HG03469 (cell line): Measurements from ENCODE around the gene CD47.
A peak's percentile ranks its signal among the peaks of the same experiment; 100 is the strongest.

Experiments
- ATAC-seq: cut with Tn5 transposase; IDR thresholded peaks from one replicate; pipeline ENCODE4 v1.9.1; 2021; ENCODE audit warnings: mild to moderate bottlenecking, moderate library complexity, moderate number of reproducible peaks; ENCODE audit not compliant: unreplicated experiment

Gene CD47

DNA sequence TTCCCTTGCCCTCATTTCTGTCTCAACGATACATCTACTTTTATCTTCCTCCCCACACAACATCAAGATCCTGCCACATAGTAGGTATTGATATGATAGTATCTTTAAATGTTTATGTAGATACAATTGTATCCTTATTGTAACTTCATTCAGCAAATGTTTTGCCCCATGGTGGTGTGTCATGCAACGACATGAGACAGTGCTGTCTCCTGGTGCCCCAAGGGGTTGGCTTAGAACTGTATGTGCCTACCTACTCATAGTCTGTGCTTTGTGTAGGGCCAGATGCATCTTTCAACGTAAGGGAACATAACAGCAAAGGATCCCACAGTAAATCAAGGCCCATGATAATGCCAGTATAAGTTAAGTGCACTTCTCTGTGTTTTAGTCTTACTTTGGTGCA lies 2.8 kb upstream of the CD47 start:
- ATAC-seq, result no peak

DNA sequence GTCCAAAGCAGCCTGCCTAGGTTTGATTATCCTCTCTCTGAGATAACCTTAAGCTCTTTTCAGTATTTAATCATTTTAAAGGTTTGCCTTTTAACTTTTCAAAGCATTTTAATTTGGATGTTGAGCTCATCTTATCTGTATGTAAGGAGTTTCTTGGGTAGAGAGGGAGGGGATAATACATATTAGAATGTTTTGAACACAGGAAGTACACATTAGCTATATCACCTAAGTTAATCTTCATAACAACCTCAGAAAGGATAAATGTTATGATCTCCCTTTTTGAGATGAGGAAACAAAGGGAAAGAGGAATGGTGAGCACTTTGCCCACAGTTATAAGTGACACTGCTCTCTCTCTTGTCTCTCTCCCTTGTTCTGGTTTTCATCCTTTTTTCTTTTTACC lies 2.2 kb upstream of the CD47 start:
- no peak for ATAC-seq

DNA sequence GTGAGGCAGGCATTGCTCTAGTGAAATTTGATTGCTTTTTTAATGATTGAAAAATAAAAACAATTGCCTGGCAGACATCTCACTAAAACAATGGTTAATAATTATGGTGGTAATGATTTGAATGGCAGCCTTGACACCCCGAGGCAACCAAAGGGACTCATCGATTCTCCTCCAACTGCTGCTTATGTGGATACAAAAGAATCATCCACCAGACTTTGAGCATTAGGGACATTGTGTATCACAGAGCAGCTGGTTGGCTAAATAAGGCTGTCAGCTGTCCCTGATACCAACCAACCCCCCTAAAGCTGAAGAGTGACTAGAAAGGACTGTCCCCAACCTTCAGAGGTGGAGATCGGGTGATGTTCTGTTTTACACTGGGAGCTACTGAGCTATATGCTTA lies 1.7 kb upstream of the CD47 start:
- no peak for ATAC-seq

DNA sequence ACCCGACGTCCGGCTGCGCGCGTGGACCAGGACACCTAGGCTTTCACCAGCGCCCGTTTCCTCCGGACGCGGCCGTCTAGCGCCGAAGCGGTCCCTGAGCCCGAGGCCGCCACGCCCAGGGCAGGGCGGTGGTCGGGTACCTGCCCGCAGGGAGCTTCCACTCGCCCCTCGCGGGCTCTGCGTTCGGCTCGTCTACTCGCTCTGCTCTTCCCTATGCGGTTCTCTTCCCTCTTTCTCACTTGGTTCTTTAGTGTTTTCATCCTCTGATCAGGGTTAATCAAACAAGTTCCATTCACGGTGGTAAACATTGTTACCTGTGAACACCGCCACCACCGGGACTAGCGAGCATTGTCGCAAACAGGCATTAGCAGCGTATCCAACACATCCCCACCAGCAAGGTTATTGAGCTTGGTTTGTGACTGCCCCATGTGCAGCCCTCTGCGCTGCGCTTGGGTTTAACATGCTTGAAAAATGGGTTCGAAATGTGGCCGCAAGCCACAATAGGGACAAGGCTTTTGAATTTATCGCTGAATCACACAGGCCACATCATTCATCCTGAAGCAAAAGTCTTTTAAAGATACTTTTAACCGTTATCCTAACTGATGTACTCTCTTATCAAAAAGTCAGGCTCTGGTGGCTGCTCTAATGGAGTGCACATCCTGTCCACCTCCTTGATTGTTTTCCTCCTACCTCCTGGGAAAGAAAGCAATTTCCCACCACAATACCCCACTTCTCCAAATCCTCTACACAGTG lies 843 bp upstream of the CD47 start:
- ATAC-seq, result no peak

DNA sequence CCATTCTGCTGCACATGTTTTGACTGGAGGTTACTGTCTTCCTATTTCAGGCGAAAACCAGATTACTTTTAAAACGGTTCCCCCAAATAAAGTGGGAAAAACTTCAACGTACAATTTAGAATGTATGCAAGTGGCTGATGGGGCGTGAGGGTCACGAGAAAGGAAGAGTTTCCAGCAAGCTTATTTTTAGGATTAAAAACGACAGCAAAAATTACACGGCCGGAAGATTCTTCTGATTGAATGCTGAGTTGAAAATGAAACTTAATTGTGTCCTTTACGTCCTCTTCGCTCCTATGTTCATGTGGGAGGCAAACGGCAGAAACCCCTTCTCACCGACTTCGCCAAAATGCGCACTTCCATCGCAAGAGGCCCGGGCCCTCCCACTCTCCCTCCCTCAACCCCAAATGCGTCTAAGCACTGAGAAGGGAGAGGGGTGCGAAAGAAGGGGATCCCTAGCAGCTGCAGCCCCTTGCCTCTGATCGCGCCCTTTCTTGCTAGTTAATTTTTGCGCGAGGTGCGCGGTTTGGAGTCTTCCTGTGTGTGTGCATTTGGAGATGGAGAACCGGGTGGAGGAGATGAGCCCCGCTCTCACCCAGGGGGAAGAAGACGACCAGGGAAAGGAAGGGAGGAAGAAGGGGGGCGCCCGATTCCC lies 656 bp downstream of the CD47 start:
- ATAC-seq, result peak; percentile 7

DNA sequence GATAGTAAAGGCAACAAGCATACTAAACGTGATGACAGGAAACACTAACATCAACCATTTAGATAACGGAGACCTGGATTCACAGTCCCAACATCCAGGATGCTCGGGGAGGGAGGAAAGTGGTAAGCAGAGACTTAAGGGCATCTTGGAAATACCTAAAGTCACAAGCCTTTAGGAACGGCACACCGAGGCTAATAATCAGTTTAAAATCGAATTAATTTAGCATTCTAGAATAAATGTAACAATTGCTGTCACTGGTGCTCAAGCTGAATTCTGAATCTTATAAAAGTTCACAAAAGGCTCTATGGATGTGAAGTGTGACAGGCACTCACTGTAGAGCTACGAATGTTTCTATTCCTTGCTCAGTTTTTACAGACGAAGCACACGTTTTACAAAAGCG lies 1.3 kb downstream of the CD47 start:
- no peak for ATAC-seq

DNA sequence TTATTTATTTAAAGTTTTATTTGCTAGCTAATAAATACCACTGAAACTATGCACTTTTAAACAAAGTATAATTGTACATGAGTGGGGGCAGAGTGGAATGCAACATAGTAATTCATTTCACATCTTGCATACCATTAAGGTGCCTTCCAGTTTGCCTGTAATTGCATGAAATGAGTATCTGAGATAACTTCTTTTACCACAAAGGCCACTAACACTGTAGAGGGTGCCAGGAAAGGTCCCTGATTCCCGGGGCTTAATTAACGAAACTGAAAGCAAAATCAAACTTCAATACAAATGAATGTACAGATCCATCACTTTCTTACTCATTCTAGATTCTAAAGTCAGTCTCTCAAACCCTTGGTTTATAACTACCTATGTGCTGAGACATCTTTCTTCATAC lies 2.1 kb downstream of the CD47 start:
- peak; percentile 48 for ATAC-seq

DNA sequence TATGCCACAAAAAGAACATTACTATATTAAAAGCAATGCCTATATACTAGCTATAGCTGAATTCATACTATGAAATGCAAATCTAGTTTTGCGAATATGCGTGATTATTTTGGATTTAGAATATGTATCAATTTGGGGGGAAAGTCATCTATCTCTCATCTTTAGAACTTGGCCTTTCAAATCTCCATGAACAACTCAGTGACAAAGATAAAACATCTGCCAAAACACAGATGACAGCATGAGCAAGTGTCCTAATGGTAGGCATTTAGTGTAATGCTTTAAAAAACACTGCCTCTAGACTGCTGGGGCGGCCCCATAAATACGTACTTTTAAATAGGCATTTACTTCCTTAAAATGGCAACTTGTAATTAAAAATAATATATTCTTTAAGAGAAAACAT lies 2.7 kb downstream of the CD47 start:
- ATAC-seq, result no peak

DNA sequence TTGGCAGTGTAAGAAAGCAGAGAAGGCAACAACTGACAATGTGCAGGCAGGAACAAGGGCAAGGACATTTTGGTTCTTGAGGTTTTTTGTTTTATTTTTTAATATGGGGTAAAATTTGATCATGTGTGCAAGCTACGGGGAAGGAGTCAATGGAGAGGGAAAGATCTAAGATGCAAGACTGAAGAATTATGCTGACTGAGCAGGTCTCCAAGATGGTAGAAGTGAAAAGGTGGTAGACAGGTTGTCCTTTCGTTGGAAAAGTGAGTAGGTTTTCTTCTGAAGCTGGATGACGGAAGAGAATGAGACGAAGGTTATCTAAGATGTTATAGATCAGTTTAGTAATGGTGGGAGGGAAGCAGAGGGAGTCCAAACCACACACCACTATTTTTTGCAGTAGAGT lies 4.2 kb downstream of the CD47 start:
- ATAC-seq, result no peak

DNA sequence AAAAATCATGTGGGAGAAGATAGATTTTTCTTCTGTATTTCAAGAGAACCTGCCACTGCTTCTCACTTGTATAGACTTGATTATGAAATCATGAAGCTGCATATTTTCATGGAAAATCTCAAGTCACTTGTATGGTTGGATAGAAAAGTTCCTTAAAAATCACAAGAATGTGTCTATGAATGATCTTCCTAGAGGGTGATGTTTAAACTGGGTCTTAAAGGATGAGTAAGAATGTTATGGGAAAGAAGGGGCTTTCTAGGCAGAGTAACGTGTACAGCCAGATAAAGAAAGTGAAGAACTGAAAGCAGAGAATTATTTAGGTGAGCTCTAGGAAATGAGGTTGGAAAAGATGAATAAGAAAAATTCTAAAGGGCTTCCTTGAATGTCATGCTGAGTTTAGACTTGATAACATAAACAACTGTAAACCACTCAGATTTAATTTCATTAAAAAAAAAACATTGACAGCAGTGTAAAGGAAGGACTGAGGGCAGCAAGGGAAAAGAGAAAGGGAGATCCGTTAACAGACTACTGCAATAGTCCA lies 5.0 kb downstream of the CD47 start:
- no peak for ATAC-seq

DNA sequence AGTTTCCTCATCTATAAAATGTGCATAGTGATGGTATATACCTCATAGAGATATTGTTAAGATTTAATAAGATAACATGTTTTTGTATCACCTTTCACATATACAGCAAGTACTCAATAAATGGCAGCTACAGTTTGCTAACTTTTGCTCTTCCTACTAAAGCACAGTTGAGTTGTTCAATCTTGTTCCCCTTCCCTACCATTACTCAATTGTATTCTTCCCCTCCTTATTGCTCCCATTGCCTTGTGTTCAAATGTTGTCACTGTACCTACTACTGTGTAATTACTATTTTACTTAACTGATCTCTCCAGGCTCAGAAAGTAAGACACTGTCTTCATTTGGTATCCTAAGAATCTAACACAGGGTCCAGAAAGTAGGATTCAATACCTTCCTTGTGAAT lies 5.5 kb downstream of the CD47 start:
- ATAC-seq, result no peak

DNA sequence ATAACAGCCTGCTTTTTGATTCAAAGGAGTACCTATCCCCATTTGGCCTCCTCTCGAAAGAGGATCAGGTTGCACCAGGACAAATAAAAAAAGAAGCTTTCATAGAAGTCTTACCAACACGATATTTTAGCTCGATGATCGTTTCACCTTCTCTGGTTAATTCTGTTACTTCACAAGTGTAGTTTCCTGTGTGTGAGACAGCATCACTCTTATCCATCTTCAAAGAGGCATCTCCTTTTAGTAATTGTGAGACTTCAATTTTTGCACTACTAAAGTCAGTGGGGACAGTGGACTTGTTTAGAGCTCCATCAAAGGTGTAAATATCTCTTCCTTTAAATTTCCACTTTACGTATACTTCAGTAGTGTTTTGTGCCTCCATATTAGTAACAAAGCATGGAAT lies 11.0 kb downstream of the CD47 start:
- ATAC-seq, result no peak

DNA sequence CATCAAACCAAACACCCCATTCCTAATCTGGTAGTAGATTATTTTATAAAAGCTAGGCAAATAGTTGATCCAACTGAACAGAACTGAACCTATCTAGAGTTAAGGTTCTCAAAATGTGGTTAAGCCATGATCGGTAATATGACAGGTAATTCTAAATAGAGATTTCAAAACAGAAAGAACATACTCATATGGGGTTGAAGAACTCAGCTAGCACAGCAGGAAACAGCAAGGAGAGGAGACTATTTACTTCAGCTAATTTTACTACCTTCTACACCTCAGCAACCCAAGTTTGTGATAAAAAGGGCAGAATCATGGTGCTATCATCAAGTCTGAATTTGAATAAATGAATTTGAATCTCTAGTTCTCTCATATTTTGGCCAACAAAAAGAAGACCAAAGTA lies 11.8 kb downstream of the CD47 start:
- ATAC-seq, result no peak

DNA sequence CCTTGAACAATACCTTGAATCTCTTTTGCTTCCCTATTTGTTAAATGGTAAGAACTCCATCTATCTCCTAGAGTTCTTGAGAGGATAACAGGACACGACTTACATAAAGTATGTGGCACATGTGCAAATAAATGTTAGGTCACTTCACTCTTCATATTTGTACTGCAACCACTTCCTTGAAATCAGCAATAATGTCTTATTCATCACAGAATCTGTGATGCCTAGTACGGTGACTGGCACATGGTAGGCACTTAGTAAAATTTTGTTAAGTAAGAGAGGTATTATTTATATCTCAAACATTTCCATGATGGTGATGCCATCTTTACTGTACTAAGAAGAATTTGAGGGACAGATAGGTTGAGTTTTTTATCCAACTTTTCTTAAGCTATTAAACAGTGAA lies 14.3 kb downstream of the CD47 start:
- no peak for ATAC-seq

DNA sequence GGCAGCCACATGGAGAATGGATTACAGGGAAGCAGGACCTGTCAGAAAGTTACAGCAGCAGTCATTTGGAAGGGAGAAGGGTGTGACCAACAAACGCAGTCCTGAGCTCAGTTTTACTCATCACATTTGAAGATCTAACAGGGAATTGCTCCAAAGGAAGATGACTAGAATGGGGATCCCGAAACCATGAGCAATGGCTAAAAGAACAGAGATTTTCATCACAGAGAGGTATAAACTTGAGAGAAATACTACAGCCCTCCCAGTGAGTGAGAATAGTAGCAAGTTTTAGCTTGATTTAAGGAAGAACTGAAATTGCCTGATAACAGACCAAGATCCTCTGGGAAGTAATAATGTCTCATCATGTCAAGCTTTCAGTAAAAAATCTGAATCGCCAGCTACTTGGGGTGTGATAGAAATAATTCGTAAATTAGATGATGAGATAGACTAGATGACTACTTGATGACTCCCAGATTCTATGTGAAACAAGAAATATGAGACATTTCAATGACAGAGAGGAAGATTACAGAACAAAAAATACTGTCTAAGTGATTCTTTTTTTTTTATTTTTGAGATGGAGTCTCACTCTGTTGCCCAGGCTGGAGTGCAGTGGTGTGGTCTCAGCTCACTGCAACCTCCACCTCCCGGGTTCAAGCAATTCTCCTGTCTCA lies 16.9 kb downstream of the CD47 start:
- ATAC-seq, result no peak

DNA sequence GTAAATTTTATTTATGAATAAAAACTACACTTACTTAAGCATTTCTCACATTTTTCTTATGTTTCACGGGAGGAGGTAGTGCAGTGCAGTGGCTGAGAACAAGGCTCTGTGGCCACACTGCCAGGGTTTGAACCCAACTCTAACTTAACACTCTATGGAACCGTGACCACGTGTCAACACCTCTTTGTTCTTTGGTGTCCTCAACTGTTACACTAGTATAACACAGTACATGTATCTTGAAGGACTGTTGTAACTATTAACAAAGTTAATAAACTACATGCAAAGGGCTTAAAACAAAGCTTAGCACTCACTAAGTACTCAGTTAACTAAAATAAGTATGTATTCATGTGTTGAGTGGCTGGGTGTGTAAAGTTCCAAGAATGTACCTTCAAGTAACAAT lies 19.5 kb downstream of the CD47 start:
- no peak for ATAC-seq

DNA sequence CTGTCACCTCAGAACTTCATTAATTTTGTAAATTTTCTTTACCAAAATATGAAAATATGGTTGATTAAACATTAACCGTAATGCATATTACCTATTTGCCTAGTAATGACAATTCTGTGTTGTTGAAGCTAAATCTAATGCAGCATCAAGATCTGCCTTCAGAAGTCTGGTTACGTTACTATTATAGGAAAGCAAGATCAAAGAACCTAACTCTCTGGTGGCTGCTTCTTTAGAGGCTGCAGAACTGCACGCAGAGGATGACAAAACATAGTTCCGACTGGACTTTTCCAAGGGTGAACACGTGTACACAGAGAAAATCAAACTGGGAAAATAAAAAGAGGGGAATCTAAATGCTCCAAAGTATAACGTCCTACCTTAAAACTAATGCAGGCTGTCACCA lies 20.5 kb downstream of the CD47 start:
- ATAC-seq, result no peak

DNA sequence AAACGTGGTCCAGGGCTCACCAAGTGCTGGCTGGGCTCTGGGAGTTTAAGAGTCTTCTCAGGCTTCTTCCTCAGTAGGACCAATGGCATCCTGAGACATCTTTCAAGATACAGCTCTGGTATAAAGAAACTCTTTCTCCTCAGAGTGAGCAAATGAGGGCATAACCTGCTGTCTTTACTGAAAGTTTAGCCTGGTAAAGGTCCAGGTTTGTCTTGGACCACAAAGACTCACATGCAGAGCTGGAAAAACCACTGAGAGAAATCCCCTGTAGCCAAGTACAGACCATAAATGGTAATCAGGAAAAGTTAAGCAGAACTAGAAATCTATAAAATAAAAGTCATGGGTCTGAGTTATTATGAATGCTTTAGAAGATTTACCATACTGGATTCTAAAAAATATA lies 23.1 kb downstream of the CD47 start:
- no peak for ATAC-seq

DNA sequence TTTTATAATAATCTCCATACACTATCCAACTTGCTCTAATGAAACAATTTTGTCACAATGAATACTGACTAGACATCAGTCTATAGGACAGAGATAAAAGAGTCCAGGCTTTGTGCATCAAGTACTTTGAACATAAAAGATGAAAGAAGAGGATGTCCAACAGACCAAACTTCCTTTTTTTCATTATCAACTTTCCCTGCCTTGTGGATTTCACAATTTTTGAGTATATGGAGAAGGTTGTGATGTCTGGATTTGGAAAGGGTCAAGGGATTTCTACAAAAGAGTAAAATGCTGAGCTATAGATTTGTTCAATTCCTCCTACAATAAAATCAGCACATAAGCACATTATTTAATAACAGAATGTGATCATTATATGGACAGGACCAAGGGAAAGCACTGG lies 25.7 kb downstream of the CD47 start:
- ATAC-seq, result no peak

DNA sequence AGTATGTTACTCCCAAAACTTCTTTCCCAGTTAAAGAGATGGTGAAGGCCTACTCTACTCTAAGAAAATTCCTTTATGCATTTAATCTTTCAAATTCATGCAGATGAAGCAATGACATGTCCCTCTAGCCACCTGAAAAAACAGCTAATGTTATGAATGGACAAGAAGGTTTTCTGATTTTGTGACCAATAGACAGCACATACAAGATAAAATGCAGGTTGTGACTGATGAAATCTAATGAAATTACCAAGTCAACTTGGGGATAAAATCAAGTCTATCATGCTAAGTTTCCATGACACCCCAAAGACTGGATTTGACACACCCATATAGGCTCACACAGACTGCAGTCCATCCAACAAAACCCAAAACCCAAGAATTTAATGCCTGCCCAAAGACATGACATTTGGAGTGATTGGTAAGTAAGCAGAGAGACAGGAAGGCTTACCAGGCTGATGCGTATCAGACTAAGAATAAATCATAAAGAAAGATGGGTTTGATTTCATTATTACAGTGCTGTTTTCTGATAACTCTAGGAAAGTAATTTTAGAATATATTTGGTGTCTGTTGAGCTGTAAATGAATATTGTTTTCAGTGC lies 26.4 kb downstream of the CD47 start:
- no peak for ATAC-seq

DNA sequence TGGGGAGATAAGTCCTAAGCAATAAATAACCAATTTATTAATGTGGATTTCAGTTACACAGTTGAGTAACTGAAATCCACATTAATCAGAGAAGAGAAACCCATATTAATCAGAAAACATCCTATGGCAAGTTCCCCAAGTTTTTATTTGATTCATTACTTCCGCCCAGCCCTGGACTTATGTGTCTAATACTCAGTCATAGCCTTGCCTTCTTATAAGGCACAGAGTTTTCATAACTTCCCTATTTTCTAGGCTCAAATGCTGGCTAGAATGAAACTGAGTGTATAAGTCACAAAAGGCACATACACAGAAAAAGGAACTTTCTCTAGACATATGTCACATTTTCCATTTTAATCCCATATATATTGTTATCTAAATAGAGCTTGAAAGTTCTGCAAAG lies 28.8 kb downstream of the CD47 start:
- ATAC-seq, result peak; percentile 74

DNA sequence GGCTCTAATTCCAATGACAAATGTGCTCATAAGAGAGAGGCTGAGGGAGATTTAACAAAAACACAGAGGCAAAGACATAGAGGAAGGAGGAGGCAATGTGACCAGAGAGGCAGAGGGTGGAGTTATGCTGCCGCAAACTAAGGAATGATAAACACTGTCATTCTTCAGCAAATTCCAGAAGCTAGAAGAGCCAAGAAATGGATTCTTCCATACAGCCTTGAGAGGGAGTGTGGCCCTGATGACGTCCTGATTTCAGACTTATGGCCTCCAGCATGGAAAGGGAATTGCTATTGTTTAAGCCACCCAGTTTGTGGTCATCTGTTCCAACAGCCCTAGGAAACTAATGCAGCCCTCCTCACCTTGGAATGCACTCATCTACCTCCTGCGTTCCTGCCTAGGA lies 30.5 kb downstream of the CD47 start:
- no peak for ATAC-seq
